Measurements from ENCODE around the gene FNDC3B.

Gene FNDC3B

GRCh38 chr3:172111163-172111562 lies 71.8 kb downstream of the FNDC3B start (continued):
- TF ChIP-seq SETDB1 (IDR thresholded peaks at IDR 0.05; ENCODE audit: insufficient read length, low read length) (no peak), ZNF114 (tag by site-specific recombination; IDR thresholded peaks at IDR 0.05) (no peak), GLI2 (tag by site-specific recombination; IDR thresholded peaks at IDR 0.05; ENCODE audit: borderline replicate concordance, low read depth) (peak; percentile 50), ZNF555 (tag by site-specific recombination; conservative IDR thresholded peaks at IDR 0.05) (no peak), FEZF1 (tag by site-specific recombination; IDR thresholded peaks at IDR 0.05) (peak; percentile 74), ZNF843 (tag by site-specific recombination; IDR thresholded peaks at IDR 0.05) (peak; percentile 74; the same call in 1 of the 2 replicates), ZNF623 (tag by site-specific recombination; IDR thresholded peaks at IDR 0.05) (no peak), ZNF777 (tag by site-specific recombination; IDR thresholded peaks at IDR 0.05; ENCODE audit: borderline replicate concordance) (no peak), SP7 (tag by site-specific recombination; IDR thresholded peaks at IDR 0.05) (peak; percentile 88), KLF10 (tag by site-specific recombination; IDR thresholded peaks at IDR 0.05) (peak; percentile 25; the same call in 1 of the 2 replicates), PRDM4 (tag by site-specific recombination; IDR thresholded peaks at IDR 0.05) (peak; percentile 33; the same call in 1 of the 2 replicates), ZNF366 (tag by site-specific recombination; conservative IDR thresholded peaks at IDR 0.05) (peak; percentile 62; the same call in 1 of the 2 replicates), ZNF629 (tag by site-specific recombination; IDR thresholded peaks at IDR 0.05) (peak; percentile 12; the same call in 1 of the 2 replicates), PRDM6 (tag by site-specific recombination; IDR thresholded peaks at IDR 0.05) (peak; percentile 93), KLF9 (tag by site-specific recombination; IDR thresholded peaks at IDR 0.05; ENCODE audit: low read depth) (no peak), ZNF311 (tag by site-specific recombination; IDR thresholded peaks at IDR 0.05; ENCODE audit: borderline replicate concordance) (no peak), ZBTB26 (tag by site-specific recombination; optimal IDR thresholded peaks at IDR 0.05) (no peak), SCRT1 (tag by site-specific recombination; IDR thresholded peaks at IDR 0.05; ENCODE audit: borderline replicate concordance) (peak; percentile 55; the same call in 1 of the 2 replicates)

GRCh38 chr3:172112078-172112733 lies 72.8 kb downstream of the FNDC3B start:
- Histone ChIP-seq H3K9me3 (ENCODE audit: control insufficient read depth, insufficient read depth, low read depth, low read length) (no peaks in the 10 kb centered on the region), H3K36me3 (ENCODE audit: control insufficient read depth in 2 of 2, insufficient read depth in 1 of 2, low read length in 2 of 2) (peaks cover 0 to 22% of the 10 kb centered on the region in 2 experiments; a peak in 1 of 3 replicates), H3K4me1 (ENCODE audit: control insufficient read depth, insufficient read depth, low read length) (no peaks in the 10 kb centered on the region), H3K27ac (ENCODE audit: extremely low read depth, low read depth, low read length) (no peak overlapping the region), H3K4me3 (ENCODE audit: low read depth, low read length) (no peak overlapping the region)
- CTCF ChIA-PET, result interaction anchor here (0.6 kb wide), 1 partner anchor 252 kb away, joined by 3 read pairs; no protein-coding TSS in a partner anchor
- POLR2A ChIA-PET, result interaction anchor here (0.6 kb wide), 1 partner anchor 69 kb away, joined by 4 read pairs; no protein-coding TSS in a partner anchor
- TF ChIP-seq ZNF596 (tag by site-specific recombination; IDR thresholded peaks at IDR 0.05), result no peak
- no peak for TF ChIP-seq SP7 (tag by site-specific recombination; IDR thresholded peaks at IDR 0.05)
